ENCODE data around the gene PRM1.

The PRM1 gene

GRCh38 chr16:11280616-11281522 is at the start of gene PRM1:
Gene PRM1 (minus strand): TSS chr16:11281330. CDS start chr16:11281238, 92 bp downstream.
- Histone ChIP-seq H3K27ac (no peak within 1 kb of the TSS), H3K4me2 (no peak within 1 kb of the TSS), H3K36me3 (no peaks in the 10 kb centered on the region), H3K9ac (no peak within 1 kb of the TSS), H3K4me1 (peaks cover 8% of the 10 kb centered on the region; the same call in 1 of the 2 replicates), H4K20me1 (no peaks in the 10 kb centered on the region), H3K4me3 (no peak within 1 kb of the TSS), H3K9me3 (no peaks in the 10 kb centered on the region), H3K27me3 (no peaks in the 10 kb centered on the region)
- no peak for TF ChIP-seq Cebpa-rat (IDR thresholded peaks at IDR 0.05)

- Histone ChIP-seq H3K4me1 (peaks cover 65% of the 10 kb centered on the region), H3K9me3 (no peaks in the 10 kb centered on the region), H3K4me2 (peak overlapping the region; percentile 84), H3K9ac (no peak overlapping the region), H3K36me3 (no peaks in the 10 kb centered on the region), H4K20me1 (no peaks in the 10 kb centered on the region), H3K4me3 (no peak overlapping the region), H3K27me3 (no peaks in the 10 kb centered on the region), H3K27ac (no peak overlapping the region)
- TF ChIP-seq Cebpa-rat (IDR thresholded peaks at IDR 0.05), result no peak
Measured at GRCh38 chr16:11330526-11331237, 49.6 kb upstream of the PRM1 start.

- Histone ChIP-seq H3K27ac (peak overlapping the region; percentile 85), H3K36me3 (no peaks in the 10 kb centered on the region), H3K4me1 (peaks cover 73% of the 10 kb centered on the region), H3K4me2 (peak overlapping the region; percentile 84), H4K20me1 (no peaks in the 10 kb centered on the region), H3K4me3 (no peak overlapping the region), H3K27me3 (no peaks in the 10 kb centered on the region), H3K9me3 (no peaks in the 10 kb centered on the region), H3K9ac (no peak overlapping the region)
- no peak for TF ChIP-seq Cebpa-rat (IDR thresholded peaks at IDR 0.05)
Measured at GRCh38 chr16:11329891-11330290, 48.8 kb upstream of the PRM1 start.

- Histone ChIP-seq H3K4me3 (peak overlapping the region; percentile 51), H3K4me2 (peak overlapping the region; percentile 84), H4K20me1 (no peaks in the 10 kb centered on the region), H3K9ac (peak overlapping the region; percentile 74), H3K36me3 (no peaks in the 10 kb centered on the region), H3K27ac (peak overlapping the region; percentile 85), H3K4me1 (peaks cover 81% of the 10 kb centered on the region), H3K27me3 (no peaks in the 10 kb centered on the region), H3K9me3 (no peaks in the 10 kb centered on the region)
- TF ChIP-seq Cebpa-rat (IDR thresholded peaks at IDR 0.05), result no peak
Measured at GRCh38 chr16:11329071-11329491, 48.0 kb upstream of the PRM1 start.

GRCh38 chr16:11328172-11329070 is 47.3 kb upstream of the PRM1 start:
- Histone ChIP-seq H3K36me3 (no peaks in the 10 kb centered on the region), H3K4me1 (peaks cover 83% of the 10 kb centered on the region), H3K27ac (peak overlapping the region; percentile 85), H3K9ac (peak overlapping the region; percentile 74), H4K20me1 (no peaks in the 10 kb centered on the region), H3K9me3 (no peaks in the 10 kb centered on the region), H3K4me2 (peak overlapping the region; percentile 84), H3K27me3 (no peaks in the 10 kb centered on the region), H3K4me3 (peak overlapping the region; percentile 51)
- TF ChIP-seq Cebpa-rat (IDR thresholded peaks at IDR 0.05), result peak; percentile 87

GRCh38 chr16:11327277-11328171 is 46.4 kb upstream of the PRM1 start:
- H3K4me2 ChIP-seq, result peak overlapping the region; percentile 84
- peak overlapping the region; percentile 85 for H3K27ac ChIP-seq
- peak overlapping the region; percentile 62 for H3K9ac ChIP-seq
- H3K4me1 ChIP-seq, result peaks cover 83% of the 10 kb centered on the region
- no peaks in the 10 kb centered on the region for H3K36me3 ChIP-seq
- TF ChIP-seq Cebpa-rat (IDR thresholded peaks at IDR 0.05), result no peak
- no peaks in the 10 kb centered on the region for H3K27me3 ChIP-seq
- no peaks in the 10 kb centered on the region for H3K9me3 ChIP-seq
- no peaks in the 10 kb centered on the region for H4K20me1 ChIP-seq
- peak overlapping the region; percentile 50 for H3K4me3 ChIP-seq

- Histone ChIP-seq H3K9me3 (no peaks in the 10 kb centered on the region), H3K27me3 (no peaks in the 10 kb centered on the region), H3K4me1 (peaks cover 85% of the 10 kb centered on the region), H3K9ac (peak overlapping the region; percentile 62), H3K36me3 (no peaks in the 10 kb centered on the region), H3K4me2 (peak overlapping the region; percentile 84), H4K20me1 (no peaks in the 10 kb centered on the region), H3K4me3 (peak overlapping the region; percentile 50), H3K27ac (peak overlapping the region; percentile 85)
- no peak for TF ChIP-seq Cebpa-rat (IDR thresholded peaks at IDR 0.05)
Measured at GRCh38 chr16:11326737-11327276, 45.7 kb upstream of the PRM1 start.

GRCh38 chr16:11326084-11326736 is 45.1 kb upstream of the PRM1 start:
- H3K9ac ChIP-seq, result peak overlapping the region; percentile 62; the same call in 1 of the 2 replicates
- no peaks in the 10 kb centered on the region for H3K9me3 ChIP-seq
- peaks cover 85% of the 10 kb centered on the region for H3K4me1 ChIP-seq
- H3K27ac ChIP-seq, result peak overlapping the region; percentile 85
- no peak overlapping the region for H3K4me3 ChIP-seq
- H3K27me3 ChIP-seq, result no peaks in the 10 kb centered on the region
- TF ChIP-seq Cebpa-rat (IDR thresholded peaks at IDR 0.05), result no peak
- H3K4me2 ChIP-seq, result peak overlapping the region; percentile 84
- no peaks in the 10 kb centered on the region for H4K20me1 ChIP-seq
- no peaks in the 10 kb centered on the region for H3K36me3 ChIP-seq

Data from BLaER1 (cell line).